HepG2 (cell line): ENCODE data around the gene DHX16. TPM values are rescaled to one million over a fixed set of nuclear protein-coding genes. Genes with fewer than 3 reads are reported as not detected.

Source experiments
- DR1 ChIP-seq: sonication (generic); formaldehyde crosslinking; IDR thresholded peaks from 2 replicates; pipeline ENCODE4 v1.8.0; 2021; ENCODE audit warnings: mild to moderate bottlenecking, missing genetic modification reagents, inconsistent platforms
- MLXIP ChIP-seq: sonication (generic); formaldehyde crosslinking; IDR thresholded peaks from 2 replicates; pipeline ENCODE4 v1.9.0; 2021; ENCODE audit warnings: missing genetic modification reagents, borderline replicate concordance
- PAX8 ChIP-seq: sonication (generic); formaldehyde crosslinking; IDR thresholded peaks from 2 replicates; pipeline ENCODE4 v1.8.0; 2022; ENCODE audit warnings: mild to moderate bottlenecking, missing genetic modification reagents, borderline replicate concordance
- PBX3 ChIP-seq: sonication (generic); formaldehyde crosslinking; IDR thresholded peaks from 2 replicates; pipeline ENCODE4 v1.8.1; 2023; ENCODE audit warnings: missing genetic modification reagents, inconsistent platforms, borderline replicate concordance
- RXRA ChIP-seq: sonication (generic); formaldehyde crosslinking; IDR thresholded peaks from 2 replicates; pipeline ENCODE4 v1.5.1; 2020; ENCODE audit warnings: missing genetic modification reagents
- ZBTB20 ChIP-seq: sonication (generic); formaldehyde crosslinking; IDR thresholded peaks from 2 replicates; pipeline ENCODE4 v1.8.1; 2023; ENCODE audit warnings: missing genetic modification reagents, low read depth, mild to moderate bottlenecking, borderline replicate concordance
- ZNF138 ChIP-seq: sonication (generic); formaldehyde crosslinking; IDR thresholded peaks from 2 replicates; pipeline ENCODE4 v1.5.0; 2020; ENCODE audit warnings: mild to moderate bottlenecking, low read depth, missing genetic modification reagents
- ZNF280B ChIP-seq: sonication (generic); formaldehyde crosslinking; IDR thresholded peaks from 2 replicates; pipeline ENCODE4 v1.5.0; 2020; ENCODE audit warnings: missing genetic modification reagents, mild to moderate bottlenecking, borderline replicate concordance
- ZNF496 ChIP-seq: sonication (generic); formaldehyde crosslinking; IDR thresholded peaks from 2 replicates; pipeline ENCODE4 v1.8.1; 2023; ENCODE audit warnings: mild to moderate bottlenecking, moderate library complexity, missing genetic modification reagents; ENCODE audit not compliant: insufficient replicate concordance
- ZNF777 ChIP-seq: sonication (generic); formaldehyde crosslinking; IDR thresholded peaks from 2 replicates; pipeline ENCODE4 v1.4.0; 2020; ENCODE audit warnings: missing genetic modification reagents
- ZNF790 ChIP-seq: sonication (generic); formaldehyde crosslinking; IDR thresholded peaks from 2 replicates; pipeline ENCODE4 v1.8.0; 2022; ENCODE audit warnings: missing genetic modification reagents, mild to moderate bottlenecking, borderline replicate concordance
- polyA plus RNA-seq, 8 experiments: library from polyadenylated mRNA; depleted of rRNA in 3 of 8; stranded (reverse) in 7 of 8; unstranded in 1 of 8; fragments of >200 nt; fragmentation: Illumina TruSeq in 4 of 8; extraction: Trizol in 4 of 8; gene quantifications; 2 replicates each; pipeline versions ENCODE4 v1.2.1 to v1.2.3, GENCODE V29; 2011 to 2016; ENCODE audit warnings: low read depth in 4 of 8, missing spikeins in 1 of 8, mixed read lengths in 1 of 8; ENCODE audit not compliant: insufficient read depth in 1 of 8
- total RNA-seq, 5 experiments: library from RNA; depleted of rRNA; stranded (reverse); fragments of >200 nt; fragmentation: Illumina TruSeq; extraction: Trizol; gene quantifications; 2 replicates each; pipeline ENCODE4 v1.2.3, GENCODE V29; 2016; ENCODE audit warnings: low read depth in 1 of 5
- TF ChIP-seq, protein P1 (sequence below): sonication (generic); formaldehyde crosslinking; IDR thresholded peaks from 2 replicates; pipeline ENCODE4 v1.9.0; 2021; ENCODE audit warnings: mild to moderate bottlenecking, missing genetic modification reagents
- TF ChIP-seq, protein P2 (sequence below): sonication (generic); formaldehyde crosslinking; conservative IDR thresholded peaks from 2 replicates; pipeline ENCODE4 v1.4.0; 2020; ENCODE audit warnings: missing genetic modification reagents

DHX16 gene
- total and polyA plus RNA-seq, 2 of the 13 experiments (the other 11 are each of a cell fraction or from before 2014, with no cell fraction given): 57.0 to 58.5 TPM

- TF ChIP-seq PBX3 (CRISPR knock-in tag) (0 out of 2 replicates have a peak, but pooled peaks have one; percentile 33), ZNF496 (CRISPR knock-in tag) (no peak), ZBTB20 (peak; percentile 61; the same call in 1 of the 2 replicates), MLXIP (CRISPR knock-in tag) (no peak; the same call in 1 of the 2 replicates), PAX8 (CRISPR knock-in tag) (no peak), ZNF790 (CRISPR knock-in tag) (0 out of 2 replicates have a peak, but pooled peaks have one; percentile 42), ZNF280B (no peak; the same call in 1 of the 2 replicates), ZNF138 (CRISPR knock-in tag) (no peak), ZNF777 (peak; percentile 48), DR1 (CRISPR knock-in tag) (no peak), RXRA (CRISPR knock-in tag) (peak; percentile 74)
- TF ChIP-seq, protein P1, sequence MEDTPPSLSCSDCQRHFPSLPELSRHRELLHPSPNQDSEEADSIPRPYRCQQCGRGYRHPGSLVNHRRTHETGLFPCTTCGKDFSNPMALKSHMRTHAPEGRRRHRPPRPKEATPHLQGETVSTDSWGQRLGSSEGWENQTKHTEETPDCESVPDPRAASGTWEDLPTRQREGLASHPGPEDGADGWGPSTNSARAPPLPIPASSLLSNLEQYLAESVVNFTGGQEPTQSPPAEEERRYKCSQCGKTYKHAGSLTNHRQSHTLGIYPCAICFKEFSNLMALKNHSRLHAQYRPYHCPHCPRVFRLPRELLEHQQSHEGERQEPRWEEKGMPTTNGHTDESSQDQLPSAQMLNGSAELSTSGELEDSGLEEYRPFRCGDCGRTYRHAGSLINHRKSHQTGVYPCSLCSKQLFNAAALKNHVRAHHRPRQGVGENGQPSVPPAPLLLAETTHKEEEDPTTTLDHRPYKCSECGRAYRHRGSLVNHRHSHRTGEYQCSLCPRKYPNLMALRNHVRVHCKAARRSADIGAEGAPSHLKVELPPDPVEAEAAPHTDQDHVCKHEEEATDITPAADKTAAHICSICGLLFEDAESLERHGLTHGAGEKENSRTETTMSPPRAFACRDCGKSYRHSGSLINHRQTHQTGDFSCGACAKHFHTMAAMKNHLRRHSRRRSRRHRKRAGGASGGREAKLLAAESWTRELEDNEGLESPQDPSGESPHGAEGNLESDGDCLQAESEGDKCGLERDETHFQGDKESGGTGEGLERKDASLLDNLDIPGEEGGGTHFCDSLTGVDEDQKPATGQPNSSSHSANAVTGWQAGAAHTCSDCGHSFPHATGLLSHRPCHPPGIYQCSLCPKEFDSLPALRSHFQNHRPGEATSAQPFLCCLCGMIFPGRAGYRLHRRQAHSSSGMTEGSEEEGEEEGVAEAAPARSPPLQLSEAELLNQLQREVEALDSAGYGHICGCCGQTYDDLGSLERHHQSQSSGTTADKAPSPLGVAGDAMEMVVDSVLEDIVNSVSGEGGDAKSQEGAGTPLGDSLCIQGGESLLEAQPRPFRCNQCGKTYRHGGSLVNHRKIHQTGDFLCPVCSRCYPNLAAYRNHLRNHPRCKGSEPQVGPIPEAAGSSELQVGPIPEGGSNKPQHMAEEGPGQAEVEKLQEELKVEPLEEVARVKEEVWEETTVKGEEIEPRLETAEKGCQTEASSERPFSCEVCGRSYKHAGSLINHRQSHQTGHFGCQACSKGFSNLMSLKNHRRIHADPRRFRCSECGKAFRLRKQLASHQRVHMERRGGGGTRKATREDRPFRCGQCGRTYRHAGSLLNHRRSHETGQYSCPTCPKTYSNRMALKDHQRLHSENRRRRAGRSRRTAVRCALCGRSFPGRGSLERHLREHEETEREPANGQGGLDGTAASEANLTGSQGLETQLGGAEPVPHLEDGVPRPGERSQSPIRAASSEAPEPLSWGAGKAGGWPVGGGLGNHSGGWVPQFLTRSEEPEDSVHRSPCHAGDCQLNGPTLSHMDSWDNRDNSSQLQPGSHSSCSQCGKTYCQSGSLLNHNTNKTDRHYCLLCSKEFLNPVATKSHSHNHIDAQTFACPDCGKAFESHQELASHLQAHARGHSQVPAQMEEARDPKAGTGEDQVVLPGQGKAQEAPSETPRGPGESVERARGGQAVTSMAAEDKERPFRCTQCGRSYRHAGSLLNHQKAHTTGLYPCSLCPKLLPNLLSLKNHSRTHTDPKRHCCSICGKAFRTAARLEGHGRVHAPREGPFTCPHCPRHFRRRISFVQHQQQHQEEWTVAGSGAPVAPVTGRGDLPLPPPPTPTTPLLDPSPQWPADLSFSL (CRISPR knock-in tag): no peak
- TF ChIP-seq, protein P2, sequence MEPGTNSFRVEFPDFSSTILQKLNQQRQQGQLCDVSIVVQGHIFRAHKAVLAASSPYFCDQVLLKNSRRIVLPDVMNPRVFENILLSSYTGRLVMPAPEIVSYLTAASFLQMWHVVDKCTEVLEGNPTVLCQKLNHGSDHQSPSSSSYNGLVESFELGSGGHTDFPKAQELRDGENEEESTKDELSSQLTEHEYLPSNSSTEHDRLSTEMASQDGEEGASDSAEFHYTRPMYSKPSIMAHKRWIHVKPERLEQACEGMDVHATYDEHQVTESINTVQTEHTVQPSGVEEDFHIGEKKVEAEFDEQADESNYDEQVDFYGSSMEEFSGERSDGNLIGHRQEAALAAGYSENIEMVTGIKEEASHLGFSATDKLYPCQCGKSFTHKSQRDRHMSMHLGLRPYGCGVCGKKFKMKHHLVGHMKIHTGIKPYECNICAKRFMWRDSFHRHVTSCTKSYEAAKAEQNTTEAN: no peak
Observed at GRCh38 chr6:30690403-30691207, 17.8 kb upstream of the DHX16 start, which contains the start of gene NRM (continued).
